Spleen (tissue), 7 donors: ENCODE measurements around the gene CD36.

Source experiments
- CTCF ChIP-seq, 11 experiments: fragments of 200-600 bp in 7 of 11; fragments of 450-650 bp in 4 of 11; sonication (generic) in 4 of 11; IDR thresholded peaks in 8 of 11; conservative IDR thresholded peaks in 3 of 11; 1 replicate in 7 of 11; 2 replicates in 4 of 11; pipeline versions ENCODE4 v1.4.0 to v1.8.0; 2016 to 2021; ENCODE audit warnings: antibody characterized with exemption in 11 of 11, inconsistent platforms in 4 of 11, mild to moderate bottlenecking in 1 of 11
- POLR2A ChIP-seq, 3 donors: fragments of 450-650 bp; IDR thresholded peaks; one replicate each; pipeline ENCODE4 v1.5.1; 2017; ENCODE audit warnings: antibody characterized with exemption in 3 of 3, mild to moderate bottlenecking in 1 of 3
- POLR2AphosphoS5 ChIP-seq, 3 donors: sonication (generic); formaldehyde crosslinking; IDR thresholded peaks; one replicate each; pipeline ENCODE4 v1.5.1; 2017; ENCODE audit warnings: antibody characterized with exemption in 3 of 3
- donor health status: DM: no; HTN: no; CAD: no; lungs with moderate emphysema.
- donor health status: DM: no; HTN: no; CAD: no.
- donor health status: DM: no; HTN: no; CAD: no.

- TF ChIP-seq POLR2AphosphoS5 (IDR thresholded peaks at IDR 0.05) (no peak), CTCF (IDR thresholded peaks at IDR 0.05 in 8 of 11, conservative IDR thresholded peaks at IDR 0.05 in 3 of 11) (no peak), POLR2A (IDR thresholded peaks at IDR 0.05) (no peak)
These were observed 80.8 kb downstream of the CD36 start for GRCh38 chr7:80719261-80719660.
